Adrenal gland (tissue), 12 donors: ENCODE data around the gene SLC47A1. TPM values are rescaled to one million over a fixed set of nuclear protein-coding genes. Genes with fewer than 3 reads are reported as not detected.

Experiments
- DNase-seq, 7 donors: peaks; one replicate each; pipeline ENCODE4 v3.0.0-alpha.2; 2019 to 2020
- H3K27ac ChIP-seq, 5 donors: fragments of 200-600 bp; sonication (generic) in 4 of 5; 1 replicate in 3 of 5; 2 replicates in 2 of 5; pipeline versions ENCODE4 v1.5.1 to v1.8.0; 2016 to 2020; ENCODE audit warnings: mild to moderate bottlenecking in 1 of 5
- H3K27me3 ChIP-seq: fragments of 200-600 bp; 2 replicates; pipeline ENCODE4 v1.8.0; 2021
- H3K36me3 ChIP-seq, 2 donors: fragments of 200-600 bp; replicated peaks in 1 of 2; 1 replicate in 1 of 2; 2 replicates in 1 of 2; pipeline versions ENCODE4 v1.5.1 to v1.8.0; 2018 to 2022
- H3K4me1 ChIP-seq, 2 donors: fragments of 200-600 bp; replicated peaks in 1 of 2; 1 replicate in 1 of 2; 2 replicates in 1 of 2; pipeline versions ENCODE4 v1.5.1 to v1.8.0; 2018 to 2021
- H3K4me3 ChIP-seq, 4 donors: fragments of 200-600 bp; sonication (generic) in 3 of 4; one replicate each; pipeline ENCODE4 v1.5.1; 2016 to 2018
- H3K9me3 ChIP-seq, 3 donors: fragments of 200-600 bp; sonication (generic) in 1 of 3; replicated peaks in 1 of 3; 1 replicate in 2 of 3; 2 replicates in 1 of 3; pipeline versions ENCODE4 v1.5.1 to v1.8.0; 2016 to 2021
- POLR2A ChIP-seq, 2 donors: fragments of 450-650 bp; IDR thresholded peaks; one replicate each; pipeline ENCODE4 v1.6.1; 2017; ENCODE audit warnings: antibody characterized with exemption in 2 of 2, mild to moderate bottlenecking in 2 of 2, moderate library complexity in 1 of 2
- WGBS, 4 donors: extraction: QIAGEN DNeasy Blood & Tissue Kit in 2 of 4; methylation state at CpG; one replicate each; pipeline versions ENCODE4 v1.1.5 to v1.1.7; 2013 to 2017; 5-methylcytosine and 5-hydroxymethylcytosine counted together
- intact Hi-C, 2 donors: fragments of 100-400 bp; cut with DNase I; formaldehyde crosslinking; loops; one replicate each; pipeline versions ENCODE4 v1.14.1 to v1.15.0; 2022 to 2023
- polyA plus RNA-seq, 3 donors: library from polyadenylated mRNA; stranded (reverse); fragments of 200-250 nt in 2 of 3; fragments of 350-450 nt in 1 of 3; fragmentation: Illumina TruSeq in 1 of 3; extraction: RNeasy Lipid Tissue Mini Kit (QIAGEN cat#74804) in 1 of 3; gene quantifications; one replicate each; pipeline ENCODE4 v1.2.3, GENCODE V29; 2013 to 2014
- total RNA-seq, 9 donors: library from RNA; depleted of rRNA in 4 of 9; stranded (reverse); fragments of >200 nt in 4 of 9; fragments of 120-200 nt in 1 of 9; fragmentation: NEBNext Ultra II Directional in 1 of 9; extraction: Animal tissue kit (Norgen Biotek cat#: 25700) in 1 of 9; gene quantifications; one replicate each; pipeline versions ENCODE4 v1.1.0 to v1.2.4, GENCODE V29; 2013 to 2023
- TF ChIP-seq, protein P1 (sequence below), 6 experiments: fragments of 450-650 bp in 4 of 6; fragments of 200-600 bp in 2 of 6; sonication (generic) in 1 of 6; IDR thresholded peaks; 1 replicate in 5 of 6; 2 replicates in 1 of 6; pipeline versions ENCODE4 v1.5.1 to v1.8.0; 2016 to 2021; ENCODE audit warnings: antibody characterized with exemption in 6 of 6, mild to moderate bottlenecking in 2 of 6, moderate library complexity in 1 of 6
- donor health status: healthy with polysubstance abuse.
- donor health status: Bipolar disorder and iron deficiency.
- donor health status: DM: yes; HTN: yes; CAD: no.
- donor health status: DM: no; HTN: no; CAD: no.
- donor health status: DM: no; HTN: no; CAD: no.
- donor health status: DM: yes; HTN: yes; CAD: no.

The SLC47A1 gene
- total and polyA plus RNA-seq, 12 donors = 90.1 to 630 (median 166) TPM

DNA sequence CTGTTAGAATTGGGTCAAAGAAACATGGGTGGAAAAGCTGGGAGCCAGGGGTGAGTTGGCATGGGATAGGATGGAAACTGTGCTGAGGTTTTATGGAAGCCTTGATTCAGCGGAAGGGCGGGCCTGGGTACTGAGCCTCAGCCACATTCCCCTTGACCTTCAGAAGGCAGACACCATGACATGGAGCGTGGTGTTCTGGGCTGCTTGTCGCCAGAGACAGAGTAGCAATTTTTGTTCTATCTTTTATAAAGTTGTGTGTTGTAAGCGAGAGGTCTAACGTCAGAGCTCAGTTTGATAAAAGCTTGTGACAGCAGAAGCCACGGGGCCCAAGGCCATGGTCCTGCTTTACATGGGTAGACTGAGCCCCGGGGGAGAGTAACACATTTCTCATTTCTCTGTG lies 50.2 kb downstream of the SLC47A1 start:
- Histone ChIP-seq H3K36me3 (no peaks in the 10 kb centered on the region), H3K27me3 (no peaks in the 10 kb centered on the region), H3K4me1 (peaks cover 0 to 4% of the 10 kb centered on the region in 2 donors), H3K27ac (peak overlapping the region; percentile 37 to 88 (median 67)), H3K4me3 (no peak overlapping the region), H3K9me3 (no peaks in the 10 kb centered on the region)
- WGBS, 4 donors = 44 to 53% (median 47%) methylated on average over 8 of the region's 8 CpGs
- DNase-seq = peak; percentile 73 to 92 (median 84)
- TF ChIP-seq POLR2A (IDR thresholded peaks at IDR 0.05) = peak in 1 of 2 donors; percentile 46
- TF ChIP-seq, protein P1, sequence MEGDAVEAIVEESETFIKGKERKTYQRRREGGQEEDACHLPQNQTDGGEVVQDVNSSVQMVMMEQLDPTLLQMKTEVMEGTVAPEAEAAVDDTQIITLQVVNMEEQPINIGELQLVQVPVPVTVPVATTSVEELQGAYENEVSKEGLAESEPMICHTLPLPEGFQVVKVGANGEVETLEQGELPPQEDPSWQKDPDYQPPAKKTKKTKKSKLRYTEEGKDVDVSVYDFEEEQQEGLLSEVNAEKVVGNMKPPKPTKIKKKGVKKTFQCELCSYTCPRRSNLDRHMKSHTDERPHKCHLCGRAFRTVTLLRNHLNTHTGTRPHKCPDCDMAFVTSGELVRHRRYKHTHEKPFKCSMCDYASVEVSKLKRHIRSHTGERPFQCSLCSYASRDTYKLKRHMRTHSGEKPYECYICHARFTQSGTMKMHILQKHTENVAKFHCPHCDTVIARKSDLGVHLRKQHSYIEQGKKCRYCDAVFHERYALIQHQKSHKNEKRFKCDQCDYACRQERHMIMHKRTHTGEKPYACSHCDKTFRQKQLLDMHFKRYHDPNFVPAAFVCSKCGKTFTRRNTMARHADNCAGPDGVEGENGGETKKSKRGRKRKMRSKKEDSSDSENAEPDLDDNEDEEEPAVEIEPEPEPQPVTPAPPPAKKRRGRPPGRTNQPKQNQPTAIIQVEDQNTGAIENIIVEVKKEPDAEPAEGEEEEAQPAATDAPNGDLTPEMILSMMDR (IDR thresholded peaks at IDR 0.05) = no peak
- intact Hi-C loops = no loop called here

DNA sequence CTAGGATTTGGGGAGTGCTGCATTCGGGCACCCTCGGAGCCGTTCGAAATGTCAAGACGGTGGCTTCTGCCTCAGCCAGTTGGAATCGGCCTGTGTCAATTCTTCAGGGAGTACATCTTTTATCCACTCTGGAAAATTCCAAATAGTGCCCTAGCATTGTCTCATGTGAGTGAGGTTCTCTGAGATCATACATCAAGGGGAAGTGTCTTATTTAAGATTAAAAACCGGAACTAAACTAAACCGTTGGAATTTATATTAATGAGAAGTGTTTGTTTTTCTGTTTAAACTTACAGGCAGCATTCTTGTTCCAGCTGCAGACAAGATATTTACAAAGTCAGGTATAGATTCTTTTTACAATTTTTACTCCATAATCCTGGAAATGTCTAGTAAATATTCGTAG lies 56.8 kb downstream of the SLC47A1 start:
- no peak overlapping the region for H3K27ac ChIP-seq
- peak in 1 of 7 donors; percentile 14 for DNase-seq
- H3K27me3 ChIP-seq = no peaks in the 10 kb centered on the region
- no peak overlapping the region for H3K4me3 ChIP-seq
- no peaks in the 10 kb centered on the region for H3K9me3 ChIP-seq
- TF ChIP-seq, protein P1 (IDR thresholded peaks at IDR 0.05) = no peak
- TF ChIP-seq POLR2A (IDR thresholded peaks at IDR 0.05) = no peak
- intact Hi-C loops = no loop called here
- H3K36me3 ChIP-seq = no peaks in the 10 kb centered on the region
- H3K4me1 ChIP-seq = no peaks in the 10 kb centered on the region
- WGBS, 4 donors = 74 to 84% (median 78%) methylated on average over 9 of the region's 9 CpGs

DNA sequence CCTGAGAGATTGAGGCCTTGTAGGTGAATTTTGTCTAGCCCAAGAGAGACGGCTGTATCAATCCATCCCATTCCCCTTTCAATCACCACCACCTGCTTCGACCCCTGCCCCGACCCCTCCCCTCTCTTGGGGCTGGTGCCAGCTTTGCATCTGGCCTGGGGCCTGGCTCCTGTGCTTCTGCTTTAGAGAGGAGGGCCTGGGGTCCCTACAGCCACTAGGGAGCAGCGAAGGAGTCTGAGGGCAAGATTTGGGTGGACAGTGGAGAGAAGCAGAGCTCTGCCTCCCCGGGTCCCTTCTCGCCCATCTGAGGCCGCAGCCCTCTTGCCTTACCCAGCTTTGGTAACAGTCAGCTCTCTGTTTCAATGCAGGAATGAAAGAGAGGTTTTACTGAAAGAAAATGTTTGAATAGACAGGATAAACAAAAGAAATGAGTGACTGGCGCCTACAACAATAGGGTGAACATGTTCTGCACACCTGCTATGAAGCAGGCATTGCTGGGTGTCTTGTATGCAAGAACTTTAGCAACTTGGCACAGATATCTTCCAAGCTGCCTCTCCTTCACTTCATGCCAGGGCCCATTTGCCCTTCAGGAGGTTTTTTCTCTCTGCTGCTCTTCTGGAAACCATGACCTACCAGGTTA lies 57.4 kb downstream of the SLC47A1 start:
- Histone ChIP-seq H3K36me3 (no peaks in the 10 kb centered on the region), H3K27me3 (no peaks in the 10 kb centered on the region), H3K27ac (no peak overlapping the region), H3K4me3 (no peak overlapping the region), H3K4me1 (no peaks in the 10 kb centered on the region), H3K9me3 (no peaks in the 10 kb centered on the region)
- no peak for TF ChIP-seq POLR2A (IDR thresholded peaks at IDR 0.05)
- TF ChIP-seq, protein P1 (IDR thresholded peaks at IDR 0.05) = no peak
- DNase-seq = peak in 1 of 7 donors; percentile 27
- 82 to 92% (median 89%) methylated on average over 8 of the region's 8 CpGs for WGBS, 4 donors
- intact Hi-C loops = no loop called here

DNA sequence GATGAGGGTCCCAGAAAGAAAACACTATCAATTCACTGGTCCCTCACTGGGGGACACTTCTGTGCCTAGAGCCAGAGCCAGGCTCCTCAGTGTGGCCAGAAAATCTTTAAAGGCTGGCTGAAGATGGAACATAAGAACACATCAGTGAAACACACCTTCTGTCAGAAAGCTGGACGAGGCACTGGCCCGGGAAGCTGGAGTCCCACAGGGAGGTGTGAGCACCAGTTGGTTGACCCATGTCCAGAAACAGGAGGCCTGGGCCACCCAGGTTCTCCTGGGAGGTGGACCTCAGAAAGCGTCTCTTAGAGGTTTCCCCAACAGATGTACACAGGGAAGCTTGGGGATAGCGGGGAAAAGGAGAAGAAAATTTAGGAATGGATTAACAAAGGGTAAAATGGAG lies 58.7 kb downstream of the SLC47A1 start:
- 81 to 85% (median 82%) methylated on average over 4 of the region's 4 CpGs for WGBS, 4 donors
- H3K27me3 ChIP-seq = no peaks in the 10 kb centered on the region
- H3K36me3 ChIP-seq = no peaks in the 10 kb centered on the region
- H3K9me3 ChIP-seq = no peaks in the 10 kb centered on the region
- H3K4me1 ChIP-seq = no peaks in the 10 kb centered on the region
- no peak for TF ChIP-seq POLR2A (IDR thresholded peaks at IDR 0.05)
- TF ChIP-seq, protein P1 (IDR thresholded peaks at IDR 0.05) = no peak
- no peak overlapping the region for H3K4me3 ChIP-seq
- H3K27ac ChIP-seq = no peak overlapping the region
- intact Hi-C loops = no loop called here
- peak in 1 of 7 donors; percentile 42 for DNase-seq
